ENCODE results near the gene MRTO4. TPM values are rescaled to one million over a fixed set of nuclear protein-coding genes. Genes with fewer than 3 reads are reported as not detected.
A peak's percentile ranks its signal among the peaks of the same experiment; 100 is the strongest.

The MRTO4 gene
- total and polyA plus RNA-seq, 4 donors: 13.9 to 59.1 (median 35.7) TPM

DNA sequence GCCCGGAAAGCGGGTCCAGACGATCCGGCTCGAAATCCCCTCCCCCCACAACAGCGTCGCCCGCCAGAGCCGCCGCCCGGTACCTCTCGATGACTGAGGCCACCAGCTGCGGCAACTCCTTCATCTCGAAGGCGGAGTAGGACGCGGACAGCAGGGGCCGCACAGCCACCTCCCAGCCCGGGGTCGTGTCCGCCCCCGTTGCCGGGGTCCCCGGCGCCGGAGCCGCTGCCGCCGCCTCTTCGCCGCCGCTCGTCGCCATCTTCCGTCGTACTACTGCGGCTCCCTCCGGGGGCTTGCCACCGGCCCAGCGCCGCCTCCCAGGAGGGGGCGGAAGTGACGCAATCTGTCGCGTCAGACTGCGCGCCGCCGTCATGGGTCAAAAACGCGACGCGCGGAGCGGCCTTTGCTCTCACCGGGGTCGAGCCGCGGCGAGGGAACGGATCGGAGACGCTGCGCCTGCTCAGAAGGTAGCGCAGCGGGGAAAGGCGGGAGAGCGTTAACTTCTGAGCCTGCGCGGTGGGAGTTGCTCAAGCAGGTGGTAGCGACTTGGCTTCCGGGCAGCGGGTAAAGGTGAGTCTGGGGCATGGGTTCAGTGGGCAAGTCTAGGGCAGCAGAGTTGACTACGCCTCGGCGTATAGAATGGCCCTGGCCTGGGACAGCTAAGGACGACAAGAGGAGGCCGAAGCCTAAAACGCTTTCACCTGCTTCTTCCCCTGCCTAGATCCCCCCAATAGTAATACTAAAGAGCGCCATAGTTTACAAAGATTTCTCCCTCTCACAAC, 41.4 kb upstream of the MRTO4 start, which contains the start of gene UBR4:
TSS of gene UBR4 (minus strand) at position 277 of the 782 bp plus-strand sequence. CDS start at position 259, 18 bp downstream.
- Histone ChIP-seq H3K27ac (ENCODE audit: low read depth in 1 of 2, low read length in 1 of 2) (peak within 1 kb of the TSS; percentile 93 to 99), H3K36me3 (ENCODE audit: control insufficient read depth in 4 of 4, insufficient read depth in 4 of 4, low read length in 4 of 4) (peaks cover 0 to 10% (median 2%) of the 10 kb centered on the region in 4 donors), H3K9ac (ENCODE audit: insufficient read depth in 1 of 2, low read length in 2 of 2) (peak within 1 kb of the TSS; percentile 96 to 99), H3K4me1 (ENCODE audit: control insufficient read depth in 5 of 5, insufficient read depth in 5 of 5, low read length in 5 of 5) (peaks cover 6 to 21% (median 11%) of the 10 kb centered on the region in 5 donors), H3K27me3 (ENCODE audit: control insufficient read depth in 3 of 3, insufficient read depth in 3 of 3, low read length in 2 of 3) (no peaks in the 10 kb centered on the region), H3K9me3 (ENCODE audit: control insufficient read depth in 4 of 4, insufficient read depth in 3 of 4, low read length in 3 of 4) (no peaks in the 10 kb centered on the region), H3K4me3 (peak within 1 kb of the TSS; percentile 91)
- TF ChIP-seq, protein P1, sequence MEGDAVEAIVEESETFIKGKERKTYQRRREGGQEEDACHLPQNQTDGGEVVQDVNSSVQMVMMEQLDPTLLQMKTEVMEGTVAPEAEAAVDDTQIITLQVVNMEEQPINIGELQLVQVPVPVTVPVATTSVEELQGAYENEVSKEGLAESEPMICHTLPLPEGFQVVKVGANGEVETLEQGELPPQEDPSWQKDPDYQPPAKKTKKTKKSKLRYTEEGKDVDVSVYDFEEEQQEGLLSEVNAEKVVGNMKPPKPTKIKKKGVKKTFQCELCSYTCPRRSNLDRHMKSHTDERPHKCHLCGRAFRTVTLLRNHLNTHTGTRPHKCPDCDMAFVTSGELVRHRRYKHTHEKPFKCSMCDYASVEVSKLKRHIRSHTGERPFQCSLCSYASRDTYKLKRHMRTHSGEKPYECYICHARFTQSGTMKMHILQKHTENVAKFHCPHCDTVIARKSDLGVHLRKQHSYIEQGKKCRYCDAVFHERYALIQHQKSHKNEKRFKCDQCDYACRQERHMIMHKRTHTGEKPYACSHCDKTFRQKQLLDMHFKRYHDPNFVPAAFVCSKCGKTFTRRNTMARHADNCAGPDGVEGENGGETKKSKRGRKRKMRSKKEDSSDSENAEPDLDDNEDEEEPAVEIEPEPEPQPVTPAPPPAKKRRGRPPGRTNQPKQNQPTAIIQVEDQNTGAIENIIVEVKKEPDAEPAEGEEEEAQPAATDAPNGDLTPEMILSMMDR (IDR thresholded peaks at IDR 0.05; ENCODE audit: control extremely low read depth, extremely low read depth): no peak
- 0% methylated on average over 61 to 80 of the region's 80 CpGs for WGBS, 2 donors
- peak; percentile 95 to 97 (median 97) for DNase-seq
- peak; percentile 96 for ATAC-seq (ENCODE audit: insufficient read depth, low FRiP score)

DNA sequence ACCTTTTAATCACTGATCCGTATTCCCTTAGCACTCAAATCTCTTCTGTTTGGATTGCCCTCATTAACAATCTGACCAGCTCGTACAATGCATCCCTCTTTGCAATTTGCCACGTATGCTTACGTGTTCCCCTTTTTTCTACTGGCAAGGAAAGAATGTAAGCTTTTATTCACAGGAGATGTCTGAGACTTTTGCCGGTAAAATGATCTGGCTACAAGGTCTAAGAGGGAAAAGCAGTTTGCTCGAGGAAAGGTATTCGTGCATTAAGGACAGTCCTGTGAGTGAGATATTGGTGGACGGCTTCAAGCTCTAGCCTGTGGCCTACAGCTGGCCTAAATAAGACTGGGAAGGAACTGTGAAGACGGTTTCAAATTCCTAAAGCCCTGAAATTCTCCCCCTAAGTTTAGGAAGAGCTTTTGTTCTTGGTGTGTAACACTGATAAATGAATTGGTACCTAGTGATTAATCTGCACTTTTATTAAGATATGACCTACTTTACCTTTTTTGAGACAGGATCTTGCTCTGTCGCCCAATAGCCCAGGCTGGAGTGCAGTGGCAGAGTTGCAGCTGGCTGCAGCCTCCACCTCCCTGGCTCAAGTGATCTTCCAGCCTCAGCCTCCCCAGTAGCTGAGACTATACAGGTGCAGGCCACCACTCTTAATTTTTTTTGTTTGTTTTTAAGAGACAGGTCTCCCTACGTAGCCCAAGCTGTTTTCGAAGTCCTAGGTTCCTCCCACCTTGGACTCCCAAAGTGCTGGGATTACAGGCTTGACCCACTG, 40.6 kb upstream of the MRTO4 start:
- no peak for ATAC-seq (ENCODE audit: insufficient read depth, low FRiP score)
- Histone ChIP-seq H3K4me3 (peak overlapping the region; percentile 91), H3K9me3 (ENCODE audit: control insufficient read depth in 4 of 4, insufficient read depth in 3 of 4, low read length in 3 of 4) (no peaks in the 10 kb centered on the region), H3K27ac (ENCODE audit: low read depth in 1 of 2, low read length in 1 of 2) (peak overlapping the region; percentile 93 to 99), H3K9ac (ENCODE audit: insufficient read depth in 1 of 2, low read length in 2 of 2) (peak overlapping the region; percentile 96 to 99), H3K27me3 (ENCODE audit: control insufficient read depth in 3 of 3, insufficient read depth in 3 of 3, low read length in 2 of 3) (no peaks in the 10 kb centered on the region), H3K4me1 (ENCODE audit: control insufficient read depth in 5 of 5, insufficient read depth in 5 of 5, low read length in 5 of 5) (peaks cover 6 to 20% (median 11%) of the 10 kb centered on the region in 5 donors), H3K36me3 (ENCODE audit: control insufficient read depth in 4 of 4, insufficient read depth in 4 of 4, low read length in 4 of 4) (peaks cover 0 to 10% (median 2%) of the 10 kb centered on the region in 4 donors)
- WGBS, 2 donors: 19% methylated on average over 12 of the region's 12 CpGs
- TF ChIP-seq, protein P1 (IDR thresholded peaks at IDR 0.05; ENCODE audit: control extremely low read depth, extremely low read depth): no peak
- DNase-seq: peak in 2 of 3 donors; percentile 24 to 54

DNA sequence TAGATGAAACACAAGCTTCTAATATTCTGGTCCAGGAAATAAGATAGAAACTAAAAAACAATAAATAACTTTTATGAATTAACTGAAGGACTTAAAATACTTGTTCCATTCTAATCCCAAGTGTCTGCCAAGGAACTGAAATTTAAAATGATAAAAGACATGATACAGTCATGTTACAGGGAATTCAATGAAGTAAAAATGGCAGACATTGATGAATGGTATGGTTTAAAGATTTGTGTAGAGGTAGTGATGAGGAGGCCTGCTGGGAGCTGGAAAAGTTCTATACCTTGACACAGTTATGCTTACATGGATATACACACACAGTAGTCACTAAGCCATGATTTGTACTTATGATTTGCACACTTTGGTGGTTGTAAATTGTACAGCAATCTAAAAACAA, 39.4 kb upstream of the MRTO4 start:
- TF ChIP-seq, protein P1 (IDR thresholded peaks at IDR 0.05; ENCODE audit: control extremely low read depth, extremely low read depth): no peak
- no peaks in the 10 kb centered on the region for H3K9me3 ChIP-seq (ENCODE audit: control insufficient read depth in 4 of 4, insufficient read depth in 3 of 4, low read length in 3 of 4)
- no peak for DNase-seq
- H3K27ac ChIP-seq (ENCODE audit: low read depth in 1 of 2, low read length in 1 of 2): no peak overlapping the region
- H3K4me3 ChIP-seq: no peak overlapping the region
- no peak overlapping the region for H3K9ac ChIP-seq (ENCODE audit: insufficient read depth in 1 of 2, low read length in 2 of 2)
- no peak for ATAC-seq (ENCODE audit: insufficient read depth, low FRiP score)
- no peaks in the 10 kb centered on the region for H3K27me3 ChIP-seq (ENCODE audit: control insufficient read depth in 3 of 3, insufficient read depth in 3 of 3, low read length in 2 of 3)
- H3K4me1 ChIP-seq (ENCODE audit: control insufficient read depth in 5 of 5, insufficient read depth in 5 of 5, low read length in 5 of 5): peaks cover 6 to 19% (median 9%) of the 10 kb centered on the region in 5 donors
- peaks cover 0 to 13% (median 3%) of the 10 kb centered on the region in 4 donors for H3K36me3 ChIP-seq (ENCODE audit: control insufficient read depth in 4 of 4, insufficient read depth in 4 of 4, low read length in 4 of 4)
